Loucy (cell line): Measurements from ENCODE around the gene VTCN1.

Experiments
- H2AFZ ChIP-seq: fragments of 200-600 bp; sonication (generic); 2 replicates; pipeline ENCODE4 v1.6.0; 2016; ENCODE audit warnings: antibody characterized with exemption, mild to moderate bottlenecking, low read length, moderate library complexity
- H3F3A ChIP-seq: fragments of 200-600 bp; 2 replicates; pipeline ENCODE4 v1.6.0; 2016; ENCODE audit warnings: antibody characterized with exemption, low read depth, mild to moderate bottlenecking
- H3K27me3 ChIP-seq: fragments of 200-600 bp; sonication (generic); 2 replicates; pipeline ENCODE4 v1.6.1; 2014; ENCODE audit warnings: low read length, mild to moderate bottlenecking; ENCODE audit not compliant: insufficient read depth, poor library complexity, severe bottlenecking
- H3K36me3 ChIP-seq: fragments of 200-600 bp; sonication (generic); 2 replicates; pipeline ENCODE4 v1.6.1; 2016; ENCODE audit warnings: low read length; ENCODE audit not compliant: insufficient read depth
- H3K4me1 ChIP-seq: fragments of 200-600 bp; sonication (generic); 2 replicates; pipeline ENCODE4 v1.5.1; 2014; ENCODE audit warnings: low read length, mild to moderate bottlenecking; ENCODE audit not compliant: insufficient read depth, poor library complexity, severe bottlenecking
- H3K4me2 ChIP-seq: fragments of 200-600 bp; sonication (generic); 2 replicates; pipeline ENCODE4 v1.6.0; 2014; ENCODE audit warnings: antibody characterized with exemption, low read length, low read depth, mild to moderate bottlenecking; ENCODE audit not compliant: poor library complexity, severe bottlenecking
- H3K4me3 ChIP-seq: fragments of 200-600 bp; sonication (generic); 2 replicates; pipeline ENCODE4 v1.5.1; 2014; ENCODE audit warnings: low read length, mild to moderate bottlenecking, mixed read lengths; ENCODE audit not compliant: poor library complexity, severe bottlenecking
- H3K79me2 ChIP-seq: fragments of 200-600 bp; sonication (generic); 2 replicates; pipeline ENCODE4 v1.6.1; 2014; ENCODE audit warnings: low read length; ENCODE audit not compliant: insufficient read depth
- H3K9ac ChIP-seq: fragments of 200-600 bp; sonication (generic); 2 replicates; pipeline ENCODE4 v1.6.0; 2014; ENCODE audit warnings: mild to moderate bottlenecking, low read depth, low read length, moderate library complexity; ENCODE audit not compliant: poor library complexity, severe bottlenecking
- H3K9me2 ChIP-seq: fragments of 200-600 bp; sonication (generic); replicated peaks from 2 replicates; pipeline ENCODE4 v1.6.1; 2016; ENCODE audit warnings: low read depth, low read length, mixed read lengths
- H3K9me3 ChIP-seq: fragments of 200-600 bp; sonication (generic); 2 replicates; pipeline ENCODE4 v1.6.1; 2014; ENCODE audit warnings: mild to moderate bottlenecking, antibody characterized with exemption, low read length, low read depth; ENCODE audit not compliant: insufficient read depth
- H4K20me1 ChIP-seq: fragments of 200-600 bp; sonication (generic); 2 replicates; pipeline ENCODE4 v1.6.0; 2014; ENCODE audit warnings: antibody characterized with exemption, low read length, mild to moderate bottlenecking; ENCODE audit not compliant: insufficient read depth, poor library complexity, severe bottlenecking
- EZH2phosphoT487 ChIP-seq: fragments of 200-600 bp; IDR thresholded peaks from 2 replicates; pipeline ENCODE4 v1.6.1; 2018; ENCODE audit warnings: antibody characterized with exemption, mild to moderate bottlenecking, moderate library complexity, borderline replicate concordance
- TF ChIP-seq, protein P1 (sequence below): fragments of 200-600 bp; sonication (generic); conservative IDR thresholded peaks from 2 replicates; pipeline ENCODE4 v1.5.1; 2014; ENCODE audit warnings: mild to moderate bottlenecking, antibody characterized with exemption, low read length

The VTCN1 gene

DNA sequence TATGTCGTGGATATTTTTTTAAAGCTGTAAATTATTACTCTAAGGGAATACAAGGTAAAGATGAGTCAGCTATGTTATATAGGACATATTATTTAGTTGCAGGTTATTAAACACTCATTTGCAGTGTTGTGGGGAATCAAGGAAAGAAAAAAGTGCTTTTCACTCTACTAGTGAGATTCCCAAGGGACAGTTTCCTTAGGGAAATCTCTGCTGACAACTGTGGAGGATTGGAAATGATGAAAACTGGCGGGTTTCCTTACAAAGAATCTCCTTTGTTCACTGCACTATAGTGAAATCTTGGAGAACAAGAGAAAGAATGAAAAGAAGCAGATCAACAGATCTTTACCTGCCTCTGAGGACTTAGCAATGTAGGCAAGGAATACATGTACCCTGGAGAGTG lies 64.7 kb downstream of the VTCN1 start:
- Histone ChIP-seq H3K36me3 (no peaks in the 10 kb centered on the region), H3K79me2 (no peaks in the 10 kb centered on the region), H2AFZ (no peak overlapping the region), H3K27me3 (no peaks in the 10 kb centered on the region), H3F3A (no peaks in the 10 kb centered on the region), H3K4me2 (no peak overlapping the region), H4K20me1 (no peaks in the 10 kb centered on the region), H3K9ac (no peak overlapping the region), H3K9me3 (no peaks in the 10 kb centered on the region), H3K4me1 (no peaks in the 10 kb centered on the region), H3K4me3 (no peak overlapping the region), H3K9me2 (no peaks in the 10 kb centered on the region)
- TF ChIP-seq EZH2phosphoT487, result no peak
- TF ChIP-seq, protein P1, sequence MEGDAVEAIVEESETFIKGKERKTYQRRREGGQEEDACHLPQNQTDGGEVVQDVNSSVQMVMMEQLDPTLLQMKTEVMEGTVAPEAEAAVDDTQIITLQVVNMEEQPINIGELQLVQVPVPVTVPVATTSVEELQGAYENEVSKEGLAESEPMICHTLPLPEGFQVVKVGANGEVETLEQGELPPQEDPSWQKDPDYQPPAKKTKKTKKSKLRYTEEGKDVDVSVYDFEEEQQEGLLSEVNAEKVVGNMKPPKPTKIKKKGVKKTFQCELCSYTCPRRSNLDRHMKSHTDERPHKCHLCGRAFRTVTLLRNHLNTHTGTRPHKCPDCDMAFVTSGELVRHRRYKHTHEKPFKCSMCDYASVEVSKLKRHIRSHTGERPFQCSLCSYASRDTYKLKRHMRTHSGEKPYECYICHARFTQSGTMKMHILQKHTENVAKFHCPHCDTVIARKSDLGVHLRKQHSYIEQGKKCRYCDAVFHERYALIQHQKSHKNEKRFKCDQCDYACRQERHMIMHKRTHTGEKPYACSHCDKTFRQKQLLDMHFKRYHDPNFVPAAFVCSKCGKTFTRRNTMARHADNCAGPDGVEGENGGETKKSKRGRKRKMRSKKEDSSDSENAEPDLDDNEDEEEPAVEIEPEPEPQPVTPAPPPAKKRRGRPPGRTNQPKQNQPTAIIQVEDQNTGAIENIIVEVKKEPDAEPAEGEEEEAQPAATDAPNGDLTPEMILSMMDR, result no peak

DNA sequence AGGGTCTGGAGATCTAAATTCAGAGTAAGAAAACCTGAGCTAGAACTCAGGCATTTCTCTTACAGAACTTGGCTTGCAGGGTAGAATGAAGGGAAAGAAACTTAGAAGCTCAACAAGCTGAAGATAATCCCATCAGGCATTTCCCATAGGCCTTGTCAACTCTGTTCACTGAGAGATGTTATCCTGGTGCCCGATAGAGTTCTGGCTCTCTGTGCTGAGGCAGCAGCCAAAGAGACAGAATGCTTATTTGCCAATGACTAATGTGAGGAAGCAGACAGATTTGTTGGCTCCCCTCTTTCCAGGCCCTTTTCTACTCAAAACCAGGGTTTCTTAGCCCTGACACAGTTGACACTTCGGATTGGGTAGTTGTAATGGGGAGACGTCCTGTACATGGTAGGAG lies 66.9 kb downstream of the VTCN1 start:
- Histone ChIP-seq H3F3A (no peaks in the 10 kb centered on the region), H3K79me2 (no peaks in the 10 kb centered on the region), H3K4me1 (no peaks in the 10 kb centered on the region), H3K9me3 (no peaks in the 10 kb centered on the region), H3K27me3 (no peaks in the 10 kb centered on the region), H3K9me2 (no peaks in the 10 kb centered on the region), H3K36me3 (no peaks in the 10 kb centered on the region), H2AFZ (no peak overlapping the region), H4K20me1 (no peaks in the 10 kb centered on the region), H3K4me3 (no peak overlapping the region), H3K9ac (no peak overlapping the region), H3K4me2 (no peak overlapping the region)
- TF ChIP-seq EZH2phosphoT487, result no peak
- TF ChIP-seq, protein P1, result no peak

DNA sequence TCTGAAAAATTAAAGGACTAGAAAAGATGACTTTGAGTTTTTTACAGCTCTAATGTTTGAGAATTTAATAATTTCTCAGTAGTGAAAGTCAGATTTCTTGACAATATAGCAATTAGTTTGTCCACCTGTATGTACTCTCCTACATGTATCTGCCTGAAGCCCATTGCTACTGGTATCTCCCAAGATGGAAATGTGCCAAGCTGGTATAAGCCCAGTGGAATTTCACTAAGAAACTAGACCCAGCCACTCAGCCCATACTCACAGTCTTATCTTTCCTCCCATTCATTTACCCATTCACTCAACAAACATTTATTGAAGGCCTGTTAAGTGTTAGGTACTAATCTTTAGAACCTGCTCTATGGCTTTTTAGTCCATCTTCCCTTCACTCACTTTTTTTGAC lies 67.6 kb downstream of the VTCN1 start:
- no peak overlapping the region for H3K9ac ChIP-seq
- H3K4me2 ChIP-seq, result no peak overlapping the region
- no peaks in the 10 kb centered on the region for H3K9me2 ChIP-seq
- H3K79me2 ChIP-seq, result no peaks in the 10 kb centered on the region
- no peaks in the 10 kb centered on the region for H3K4me1 ChIP-seq
- TF ChIP-seq, protein P1, result no peak
- no peak for TF ChIP-seq EZH2phosphoT487
- no peaks in the 10 kb centered on the region for H3K27me3 ChIP-seq
- no peaks in the 10 kb centered on the region for H3F3A ChIP-seq
- no peaks in the 10 kb centered on the region for H3K9me3 ChIP-seq
- H4K20me1 ChIP-seq, result no peaks in the 10 kb centered on the region
- no peak overlapping the region for H2AFZ ChIP-seq
- no peaks in the 10 kb centered on the region for H3K36me3 ChIP-seq
- no peak overlapping the region for H3K4me3 ChIP-seq
